Aorta (tissue), 5 donors: ENCODE measurements around the gene CIBAR2. TPM values are rescaled to one million over a fixed set of nuclear protein-coding genes. Genes with fewer than 3 reads are reported as not detected.
A peak's percentile ranks its signal among the peaks of the same experiment; 100 is the strongest.

ENCODE experiments used
- ATAC-seq: fragments of 200-7000 bp; cut with Tn5 transposase; one replicate; pipeline ENCODE4 v1.9.1; 2022; ENCODE audit warnings: moderate library complexity; ENCODE audit not compliant: low FRiP score
- DNase-seq, 2 donors: peaks; one replicate each; pipeline ENCODE4 v3.0.0-alpha.2; 2020
- H3K27ac ChIP-seq, 2 donors: one replicate each; pipeline ENCODE4 v1.5.1; 2013; ENCODE audit warnings: low read length in 2 of 2, mild to moderate bottlenecking in 2 of 2, moderate library complexity in 2 of 2, control low read depth in 1 of 2, inconsistent platforms in 1 of 2, low read depth in 1 of 2
- H3K27me3 ChIP-seq, 2 donors: one replicate each; pipeline ENCODE4 v1.6.1; 2013; ENCODE audit warnings: control low read depth in 1 of 2, low read length in 1 of 2, mild to moderate bottlenecking in 1 of 2, moderate library complexity in 1 of 2; ENCODE audit not compliant: insufficient read depth in 2 of 2, control insufficient read depth in 1 of 2
- H3K36me3 ChIP-seq, 2 donors: one replicate each; pipeline ENCODE4 v1.6.1; 2013; ENCODE audit warnings: control low read depth in 1 of 2, low read length in 1 of 2, mild to moderate bottlenecking in 1 of 2; ENCODE audit not compliant: insufficient read depth in 2 of 2, control insufficient read depth in 1 of 2
- H3K4me1 ChIP-seq, 2 donors: one replicate each; pipeline ENCODE4 v1.6.1; 2013; ENCODE audit warnings: low read length in 2 of 2, control low read depth in 1 of 2, mild to moderate bottlenecking in 1 of 2, moderate library complexity in 1 of 2; ENCODE audit not compliant: insufficient read depth in 2 of 2, control insufficient read depth in 1 of 2
- H3K4me3 ChIP-seq, 2 donors: one replicate each; pipeline ENCODE4 v1.5.1; 2013; ENCODE audit warnings: low read length in 2 of 2, control low read depth in 1 of 2, mild to moderate bottlenecking in 1 of 2
- H3K9me3 ChIP-seq: one replicate; pipeline ENCODE4 v1.6.1; 2013; ENCODE audit warnings: mild to moderate bottlenecking, low read length; ENCODE audit not compliant: control insufficient read depth
- WGBS, 2 donors: extraction: QIAGEN DNeasy Blood & Tissue Kit; methylation state at CpG; one replicate each; pipeline ENCODE4 v1.1.7; 2013; 5-methylcytosine and 5-hydroxymethylcytosine counted together
- intact Hi-C, 2 donors: fragments of 100-400 bp; cut with DNase I; formaldehyde crosslinking; loops; one replicate each; pipeline versions ENCODE4 v1.14.2 to v1.15.0; 2022
- polyA plus RNA-seq, 2 donors: library from polyadenylated mRNA; stranded (reverse); fragments of 200-250 nt; gene quantifications; one replicate each; pipeline ENCODE4 v1.2.3, GENCODE V29; 2013
- total RNA-seq, 2 donors: library from RNA; stranded (reverse); fragmentation: NEBNext Ultra II Directional; extraction: Animal tissue kit (Norgen Biotek cat#: 25700); gene quantifications; one replicate each; pipeline ENCODE4 v1.2.1, GENCODE V29; 2021
- donor health status: healthy with polysubstance abuse.
- donor health status: Bipolar disorder and iron deficiency.
- donor health status: DM: no; HTN: no; CAD: no.
- donor health status: DM: no; HTN: no; CAD: no.
- donor health status: DM: yes; HTN: yes; CAD: no.

Gene CIBAR2
- total and polyA plus RNA-seq, 4 donors = 0.57 TPM; not detected in 3

DNA sequence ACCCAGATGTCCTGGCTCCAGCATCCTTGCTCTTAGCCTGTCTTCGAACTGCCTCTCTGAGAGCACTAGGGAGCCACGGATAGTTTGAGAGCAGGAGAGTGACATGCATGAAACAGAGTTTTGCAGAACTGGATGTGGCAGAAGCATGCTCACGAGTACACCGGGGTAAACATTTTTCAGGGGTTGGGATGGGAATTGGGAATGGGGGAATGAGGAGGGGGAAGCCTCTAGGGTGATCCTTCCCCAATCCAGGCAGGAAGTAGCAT, 34.2 kb upstream of the CIBAR2 start:
- Histone ChIP-seq H3K9me3 (no peaks in the 10 kb centered on the region), H3K27ac (no peak overlapping the region), H3K36me3 (no peaks in the 10 kb centered on the region), H3K4me1 (peaks cover 0 to 2% of the 10 kb centered on the region in 2 donors), H3K27me3 (no peaks in the 10 kb centered on the region), H3K4me3 (no peak overlapping the region)
- 90 to 93% methylated on average over 4 of the region's 4 CpGs for WGBS, 2 donors
- DNase-seq (no peak), ATAC-seq (no peak)
- intact Hi-C loops = no loop called here

DNA sequence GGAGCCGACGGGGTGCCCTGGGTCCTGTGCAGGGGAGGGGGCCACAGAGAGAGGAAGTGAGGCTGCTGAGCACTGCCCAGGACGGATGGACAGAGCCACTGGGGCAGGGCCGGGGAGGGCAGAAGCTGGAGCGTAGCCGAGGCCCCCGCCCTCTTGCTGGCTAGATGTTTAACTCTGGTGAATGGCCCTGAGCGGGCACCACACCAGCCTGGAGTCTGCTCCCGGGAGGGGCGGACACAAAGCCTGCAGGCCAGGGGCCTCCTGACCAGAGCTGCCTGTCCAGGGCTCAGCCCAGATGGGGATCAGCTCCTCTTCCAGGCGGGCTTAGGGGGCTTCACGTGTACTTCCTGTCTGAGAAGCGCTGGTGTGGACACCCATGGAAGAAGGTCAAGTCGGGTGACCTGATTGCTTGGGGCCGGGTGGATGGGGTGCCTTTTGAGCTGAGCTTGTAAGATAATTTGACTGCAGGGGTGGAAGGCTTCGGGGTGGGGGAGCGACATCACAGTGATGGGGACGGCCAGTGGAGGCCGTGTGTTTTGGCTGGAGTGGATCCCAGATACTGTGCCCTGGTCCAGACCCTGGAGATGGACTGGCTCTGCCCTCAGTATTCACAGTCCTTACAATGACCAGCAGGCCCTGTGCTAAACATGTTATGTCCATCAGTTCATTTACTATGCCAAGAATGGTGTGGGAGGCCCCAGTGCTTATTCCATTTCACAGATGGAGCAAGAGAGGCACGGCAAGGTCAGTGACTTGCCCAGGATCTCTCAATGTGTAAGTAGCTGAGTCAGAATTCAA, 33.7 kb upstream of the CIBAR2 start:
- Histone ChIP-seq H3K4me3 (no peak overlapping the region), H3K36me3 (no peaks in the 10 kb centered on the region), H3K27ac (no peak overlapping the region), H3K4me1 (peaks cover 0 to 2% of the 10 kb centered on the region in 2 donors), H3K27me3 (no peaks in the 10 kb centered on the region), H3K9me3 (no peaks in the 10 kb centered on the region)
- no peak for DNase-seq
- intact Hi-C loops = no loop called here
- 74 to 79% methylated on average over 18 to 20 of the region's 20 CpGs for WGBS, 2 donors
- ATAC-seq = no peak

DNA sequence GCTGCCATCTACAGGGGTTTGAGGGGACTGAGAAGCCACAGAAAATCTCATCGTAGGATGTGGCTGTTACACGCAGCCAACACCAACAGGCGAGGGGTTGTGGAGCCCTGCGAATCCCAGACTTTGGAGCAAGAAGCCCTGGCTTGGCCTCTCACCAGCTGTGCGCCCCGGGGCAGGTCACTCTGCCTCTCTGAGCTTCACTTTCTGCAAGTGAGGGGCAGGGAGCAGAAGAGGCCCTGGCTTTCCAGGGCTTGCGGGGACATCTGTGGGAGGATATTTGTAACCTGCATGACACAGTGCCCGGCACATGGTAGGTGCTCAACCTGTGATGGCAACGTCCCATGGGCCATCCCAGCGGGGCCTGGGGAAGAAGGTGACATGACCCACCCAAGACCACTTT, 32.9 kb upstream of the CIBAR2 start:
- ATAC-seq (no peak), DNase-seq (no peak)
- 96% methylated on average over 10 of the region's 10 CpGs for WGBS, 2 donors
- Histone ChIP-seq H3K27me3 (no peaks in the 10 kb centered on the region), H3K36me3 (no peaks in the 10 kb centered on the region), H3K4me1 (no peaks in the 10 kb centered on the region), H3K4me3 (no peak overlapping the region), H3K27ac (no peak overlapping the region), H3K9me3 (no peaks in the 10 kb centered on the region)
- intact Hi-C loops = no loop called here

DNA sequence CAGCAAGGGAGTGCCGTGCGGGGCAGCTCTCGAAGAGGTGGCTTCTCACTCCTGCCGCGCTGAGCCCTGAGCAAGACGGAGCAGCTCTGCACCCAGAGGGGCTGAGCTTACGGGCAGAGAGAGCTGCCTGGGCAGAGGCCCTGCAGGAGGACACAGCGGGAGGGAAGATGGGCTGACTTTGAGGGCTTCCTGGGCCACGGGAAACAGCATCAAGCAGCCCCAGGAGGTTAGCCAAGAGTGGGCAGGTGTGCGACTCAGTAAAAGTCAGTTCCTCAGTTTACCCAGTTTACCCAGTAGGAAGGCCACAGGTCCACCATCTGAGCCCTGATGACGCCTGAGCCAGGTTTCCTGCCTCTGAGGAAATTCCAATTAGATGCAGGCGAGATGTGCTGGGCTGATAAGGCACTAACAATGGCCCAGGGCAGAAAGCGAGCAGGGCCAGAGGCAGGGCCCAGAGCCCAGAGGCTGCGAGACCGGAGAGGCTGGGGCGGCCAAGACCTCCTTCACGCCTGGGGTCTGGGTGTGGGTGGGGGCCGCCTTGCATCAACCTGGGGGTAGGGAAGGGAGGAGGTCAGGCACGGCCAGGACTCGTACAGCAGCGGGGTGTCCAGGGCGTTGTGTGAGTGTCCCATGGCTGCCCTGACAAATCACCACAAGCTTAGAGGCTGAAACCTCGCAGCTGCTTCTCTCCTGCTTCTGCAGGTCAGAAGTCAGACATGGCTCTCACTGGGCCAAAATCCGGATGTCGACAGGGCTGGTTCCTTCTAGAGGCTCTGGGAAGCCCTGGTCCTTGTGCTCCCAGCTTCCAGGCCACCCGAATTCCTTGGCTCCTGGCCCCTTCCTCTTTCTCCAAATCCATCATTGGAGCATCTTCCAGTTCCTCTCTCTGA, 32.0 kb upstream of the CIBAR2 start:
- WGBS, 2 donors = 92 to 93% methylated on average over 26 of the region's 26 CpGs
- ATAC-seq = no peak
- H3K4me3 ChIP-seq = no peak overlapping the region
- H3K9me3 ChIP-seq = no peaks in the 10 kb centered on the region
- intact Hi-C loops = no loop called here
- H3K27me3 ChIP-seq = no peaks in the 10 kb centered on the region
- no peaks in the 10 kb centered on the region for H3K4me1 ChIP-seq
- H3K27ac ChIP-seq = no peak overlapping the region
- DNase-seq = no peak
- H3K36me3 ChIP-seq = no peaks in the 10 kb centered on the region

DNA sequence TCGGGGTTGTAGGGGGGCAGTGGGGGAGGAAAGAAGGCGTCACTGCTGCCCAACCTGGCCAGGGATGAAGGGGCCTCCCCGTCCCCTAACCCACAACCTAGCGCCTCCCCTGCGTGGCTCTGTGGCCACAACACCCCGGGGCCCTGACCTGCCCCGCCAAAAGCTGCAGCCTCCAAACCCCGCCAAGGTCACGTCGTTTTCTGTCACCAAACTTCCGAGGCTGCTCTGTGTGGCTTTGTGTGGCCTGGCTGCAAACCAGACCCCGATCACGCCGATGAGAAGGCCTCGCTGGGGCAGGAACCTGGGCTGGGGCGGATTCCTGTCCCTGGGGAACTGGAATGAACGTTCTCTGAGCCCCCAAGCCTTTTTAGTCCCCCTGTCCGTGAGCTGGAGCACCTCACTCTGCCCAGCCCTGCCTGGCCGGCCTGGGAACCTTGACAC, 30.5 kb upstream of the CIBAR2 start:
- no peak overlapping the region for H3K4me3 ChIP-seq
- ATAC-seq (no peak), DNase-seq (no peak)
- H3K27ac ChIP-seq = no peak overlapping the region
- whole genome bisulfite sequencing, 2 donors = 91 to 93% methylated on average over 19 of the region's 19 CpGs
- no peaks in the 10 kb centered on the region for H3K27me3 ChIP-seq
- H3K36me3 ChIP-seq = no peaks in the 10 kb centered on the region
- H3K4me1 ChIP-seq = no peaks in the 10 kb centered on the region
- no peaks in the 10 kb centered on the region for H3K9me3 ChIP-seq
- intact Hi-C loops = no loop called here

DNA sequence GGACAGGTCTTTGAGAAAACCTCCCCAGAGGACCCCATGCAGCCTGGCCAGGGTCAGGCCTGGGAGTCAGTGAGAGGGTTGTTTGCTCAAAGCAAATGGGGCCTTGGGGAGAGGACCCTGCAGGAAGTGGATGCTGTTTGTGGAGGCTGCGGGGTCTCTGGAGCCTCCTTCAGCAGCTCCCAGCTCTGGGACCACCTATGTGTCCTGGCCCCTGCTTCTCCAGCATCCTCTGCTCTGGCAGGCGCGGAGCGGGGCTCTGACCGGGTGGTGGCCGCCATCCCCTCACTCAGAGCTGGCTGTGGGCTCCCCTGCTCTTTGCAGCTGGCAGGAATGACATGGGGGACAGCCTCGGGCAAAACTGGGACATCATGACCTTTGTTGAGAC, 29.8 kb upstream of the CIBAR2 start:
- intact Hi-C loops = no loop called here
- Histone ChIP-seq H3K4me1 (no peaks in the 10 kb centered on the region), H3K27ac (no peak overlapping the region), H3K36me3 (no peaks in the 10 kb centered on the region), H3K4me3 (no peak overlapping the region), H3K9me3 (no peaks in the 10 kb centered on the region), H3K27me3 (no peaks in the 10 kb centered on the region)
- WGBS, 2 donors = 96 to 98% methylated on average over 7 of the region's 7 CpGs
- ATAC-seq (no peak), DNase-seq (no peak)

DNA sequence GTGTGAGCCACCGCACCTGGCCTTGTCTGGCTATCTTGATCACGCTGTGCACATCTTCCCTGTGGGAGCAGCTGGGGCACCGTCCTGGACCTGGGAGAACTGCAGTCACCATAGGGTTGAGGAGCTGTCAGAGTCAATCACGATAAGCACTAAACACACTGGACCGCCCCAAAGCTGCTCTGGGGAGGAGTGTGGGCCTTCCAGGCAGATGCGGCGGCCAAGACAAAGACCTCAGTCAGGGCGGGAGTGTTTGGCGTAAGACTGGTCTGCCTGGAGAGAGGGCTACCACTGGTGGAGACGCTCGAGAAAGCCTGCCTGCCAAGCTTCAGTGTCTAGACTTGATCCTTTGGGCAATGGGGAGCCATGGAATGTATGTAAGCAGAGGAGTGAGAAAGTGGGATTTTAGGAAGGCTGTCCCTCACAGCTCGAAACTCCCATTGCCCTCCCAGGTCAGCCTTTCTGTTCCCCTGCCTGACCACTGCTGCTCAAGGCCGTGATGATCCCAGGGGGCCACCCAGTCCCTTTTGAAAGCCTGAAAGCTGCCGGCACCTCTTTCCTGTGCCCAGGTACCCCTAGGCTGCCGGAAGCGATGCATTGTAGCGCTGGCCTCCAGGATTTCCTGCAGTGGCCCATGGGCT, 29.3 kb upstream of the CIBAR2 start:
- no peak for ATAC-seq
- H3K4me1 ChIP-seq = no peaks in the 10 kb centered on the region

DNA sequence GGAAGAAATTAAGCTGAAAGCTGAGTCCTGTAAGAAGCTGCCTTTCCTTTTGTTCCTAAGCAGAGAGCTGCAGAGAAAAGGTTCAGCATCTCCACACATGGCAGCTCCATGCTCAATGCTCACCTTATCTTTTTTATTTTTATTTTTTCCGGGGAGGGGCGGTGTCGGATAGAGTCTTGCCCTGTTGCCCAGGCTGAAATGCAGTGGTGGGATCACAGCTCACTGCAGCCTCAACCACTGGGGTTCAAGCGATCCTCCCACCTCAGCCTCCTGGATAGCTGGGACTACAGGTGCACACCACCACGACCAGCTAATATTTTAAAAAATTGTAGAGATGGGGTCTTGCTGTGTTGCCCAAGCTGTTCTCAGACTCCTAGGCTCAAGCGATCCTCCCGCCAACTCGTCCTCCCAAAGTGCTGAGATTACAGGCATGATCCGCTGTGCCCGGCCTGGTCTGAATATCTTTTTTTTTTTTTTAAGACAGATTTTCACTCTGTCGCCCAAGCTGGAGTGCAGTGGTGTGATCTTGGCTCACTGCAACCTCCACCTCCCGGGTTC, 28.3 kb upstream of the CIBAR2 start:
- no peaks in the 10 kb centered on the region for H3K27me3 ChIP-seq
- WGBS, 2 donors = 88 to 93% methylated on average over 12 of the region's 12 CpGs
- intact Hi-C loops = no loop called here
- no peaks in the 10 kb centered on the region for H3K36me3 ChIP-seq
- no peak for ATAC-seq
- DNase-seq = no peak
- H3K27ac ChIP-seq = no peak overlapping the region
- H3K4me3 ChIP-seq = no peak overlapping the region
- no peaks in the 10 kb centered on the region for H3K4me1 ChIP-seq
- H3K9me3 ChIP-seq = no peaks in the 10 kb centered on the region

More for the DNA sequence above, 29.3 kb upstream of the CIBAR2 start:
- peak in 1 of 2 donors; percentile 68 for DNase-seq
- intact Hi-C loops = no loop called here
- Histone ChIP-seq H3K9me3 (no peaks in the 10 kb centered on the region), H3K4me3 (no peak overlapping the region), H3K36me3 (no peaks in the 10 kb centered on the region), H3K27ac (no peak overlapping the region), H3K27me3 (no peaks in the 10 kb centered on the region)
- 87 to 88% methylated on average over 17 of the region's 17 CpGs for WGBS, 2 donors
